Activated T-helper 2 cell treated with anti-CD3 and anti-CD28 coated beads, Interferon-gamma antibody, Interleukin-2, Interleukin-4, amounts not matched to agents 10 μg/mL and 5 μg/mL and 100 μg/mL, durations not matched to agents 14 hours and 24 hours and 36 hours (primary cell): ENCODE results near the gene CDH13. TPM values are rescaled to one million over a fixed set of nuclear protein-coding genes. Genes with fewer than 3 reads are reported as not detected.

Source experiments
- DNase-seq: peaks from one replicate; pipeline ENCODE4 v3.0.0; 2021; ENCODE audit warnings: low spot score
- H3K27ac Mint-ChIP-seq: one replicate; pipeline ENCODE4 v1.8.0; 2021; ENCODE audit warnings: mixed read lengths
- H3K27me3 Mint-ChIP-seq: one replicate; pipeline ENCODE4 v1.8.0; 2021; ENCODE audit warnings: low read depth, mixed read lengths
- H3K36me3 Mint-ChIP-seq: one replicate; pipeline ENCODE4 v1.8.0; 2021; ENCODE audit warnings: low read depth, mixed read lengths
- H3K4me1 Mint-ChIP-seq: one replicate; pipeline ENCODE4 v1.8.0; 2021; ENCODE audit warnings: low read depth, mixed read lengths
- H3K4me3 Mint-ChIP-seq: one replicate; pipeline ENCODE4 v1.8.0; 2021; ENCODE audit warnings: low read depth, mild to moderate bottlenecking, moderate library complexity, mixed read lengths
- H3K9me3 Mint-ChIP-seq: one replicate; pipeline ENCODE4 v1.8.0; 2021; ENCODE audit warnings: mixed read lengths
- intact Hi-C: fragments of 100-400 bp; cut with micrococcal nuclease; formaldehyde crosslinking; loops from one replicate; pipeline ENCODE4 v1.15.1; 2023
- total RNA-seq: library from RNA; stranded (reverse); gene quantifications from 2 replicates; pipeline ENCODE4 v1.2.3, GENCODE V29; 2022

The CDH13 gene
- total RNA-seq, 1 donor from 2014 or later, result not detected

GRCh38 chr16:83699817-83700216 lies 1073.0 kb downstream of the CDH13 start:
- H3K27ac Mint-ChIP-seq, result no peak overlapping the region
- intact Hi-C loops, result no loop called here
- H3K27me3 Mint-ChIP-seq, result no peaks in the 10 kb centered on the region
- no peak for DNase-seq
- no peaks in the 10 kb centered on the region for H3K36me3 Mint-ChIP-seq
- H3K9me3 Mint-ChIP-seq, result no peaks in the 10 kb centered on the region
- no peaks in the 10 kb centered on the region for H3K4me1 Mint-ChIP-seq
- H3K4me3 Mint-ChIP-seq, result no peak overlapping the region

- Mint-ChIP-seq H3K27ac (no peak overlapping the region), H3K27me3 (no peaks in the 10 kb centered on the region), H3K4me3 (no peak overlapping the region), H3K4me1 (no peaks in the 10 kb centered on the region), H3K9me3 (no peaks in the 10 kb centered on the region), H3K36me3 (no peaks in the 10 kb centered on the region)
- intact Hi-C loops, result no loop called here
- no peak for DNase-seq
Measured at GRCh38 chr16:83700918-83701317, 1074.1 kb downstream of the CDH13 start.

DNA sequence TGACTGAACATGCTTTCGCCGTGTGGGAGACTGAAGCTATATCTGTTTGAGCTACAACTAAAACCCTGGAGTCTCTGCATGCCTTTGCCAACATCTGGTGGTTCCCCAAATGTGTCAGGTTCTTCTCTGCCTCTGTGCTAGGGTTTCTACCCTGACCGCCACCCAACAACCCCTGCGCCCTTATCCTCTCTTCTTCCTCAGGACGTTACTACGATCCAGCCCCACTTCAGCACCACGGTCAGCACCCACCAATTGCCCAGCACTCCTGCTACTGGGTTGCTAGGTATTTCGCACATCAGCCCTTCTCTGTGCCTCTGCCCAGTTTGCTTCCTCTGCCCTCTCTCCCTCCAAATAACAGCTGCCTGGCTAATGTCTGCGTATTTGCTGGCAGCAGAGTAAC lies 1074.7 kb downstream of the CDH13 start:
- intact Hi-C loops, result no loop called here
- no peaks in the 10 kb centered on the region for H3K36me3 Mint-ChIP-seq
- no peaks in the 10 kb centered on the region for H3K27me3 Mint-ChIP-seq
- no peak overlapping the region for H3K27ac Mint-ChIP-seq
- no peak overlapping the region for H3K4me3 Mint-ChIP-seq
- DNase-seq, result peak; percentile 11
- H3K4me1 Mint-ChIP-seq, result no peaks in the 10 kb centered on the region
- no peaks in the 10 kb centered on the region for H3K9me3 Mint-ChIP-seq

- intact Hi-C loops, result no loop called here
- H3K27me3 Mint-ChIP-seq, result no peaks in the 10 kb centered on the region
- H3K4me3 Mint-ChIP-seq, result no peak overlapping the region
- no peaks in the 10 kb centered on the region for H3K36me3 Mint-ChIP-seq
- H3K9me3 Mint-ChIP-seq, result peaks cover 11% of the 10 kb centered on the region
- H3K4me1 Mint-ChIP-seq, result peaks cover 2% of the 10 kb centered on the region
- DNase-seq, result no peak
- H3K27ac Mint-ChIP-seq, result no peak overlapping the region
Measured at GRCh38 chr16:83704656-83705055, 1077.9 kb downstream of the CDH13 start.

DNA sequence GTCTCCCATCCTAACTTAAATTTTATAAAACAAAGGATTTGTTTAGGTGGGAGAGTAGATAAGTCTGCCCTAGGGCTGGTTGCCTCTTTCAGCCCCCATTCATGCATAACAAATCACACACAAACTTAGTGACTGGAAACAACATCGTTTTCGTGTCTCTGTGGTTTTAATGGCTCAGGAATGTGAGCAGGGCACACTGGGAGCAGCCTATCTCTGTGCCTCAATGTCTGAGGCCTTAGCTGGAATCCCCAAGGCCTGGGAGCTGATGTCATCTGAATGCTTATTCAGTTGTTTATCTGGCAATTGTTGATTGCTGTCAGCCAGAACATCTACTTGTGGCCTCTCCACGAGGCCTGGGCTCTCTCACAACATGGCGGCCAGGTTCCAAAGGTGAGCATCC lies 1079.1 kb downstream of the CDH13 start:
- DNase-seq, result no peak
- Mint-ChIP-seq H3K4me1 (peaks cover 2% of the 10 kb centered on the region), H3K9me3 (peaks cover 11% of the 10 kb centered on the region), H3K36me3 (no peaks in the 10 kb centered on the region), H3K27ac (no peak overlapping the region), H3K4me3 (no peak overlapping the region), H3K27me3 (no peaks in the 10 kb centered on the region)
- intact Hi-C loops, result no loop called here

DNA sequence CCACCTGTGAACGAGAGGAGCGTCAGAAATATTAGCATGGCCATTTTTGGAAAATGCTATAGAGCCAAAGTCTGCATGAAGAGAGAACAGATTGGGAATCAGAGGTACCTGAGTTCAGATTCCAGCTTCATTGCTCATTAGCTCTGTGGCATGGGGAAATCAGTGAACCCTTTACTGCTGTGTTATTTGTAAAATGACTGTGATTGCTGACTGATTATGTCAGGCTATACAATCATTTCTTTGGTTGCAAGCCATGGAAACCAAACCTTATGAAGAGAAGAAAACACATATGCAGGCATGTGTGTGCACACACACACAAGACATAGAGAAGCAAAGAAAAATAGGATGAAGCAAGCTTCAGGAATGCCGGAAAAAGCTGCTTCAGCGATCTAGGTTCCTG lies 1079.6 kb downstream of the CDH13 start:
- DNase-seq, result no peak
- intact Hi-C loops, result no loop called here
- H3K4me1 Mint-ChIP-seq, result peaks cover 2% of the 10 kb centered on the region

GRCh38 chr16:83711069-83711468 lies 1084.3 kb downstream of the CDH13 start:
- Mint-ChIP-seq H3K9me3 (peaks cover 11% of the 10 kb centered on the region), H3K27ac (no peak overlapping the region), H3K4me1 (peaks cover 18% of the 10 kb centered on the region), H3K4me3 (no peak overlapping the region), H3K27me3 (no peaks in the 10 kb centered on the region), H3K36me3 (no peaks in the 10 kb centered on the region)
- intact Hi-C loops, result no loop called here
- no peak for DNase-seq

More for the DNA sequence above, 1079.6 kb downstream of the CDH13 start:
- H3K27ac Mint-ChIP-seq, result no peak overlapping the region
- no peak overlapping the region for H3K4me3 Mint-ChIP-seq
- peaks cover 11% of the 10 kb centered on the region for H3K9me3 Mint-ChIP-seq
- no peaks in the 10 kb centered on the region for H3K27me3 Mint-ChIP-seq
- no peaks in the 10 kb centered on the region for H3K36me3 Mint-ChIP-seq

DNA sequence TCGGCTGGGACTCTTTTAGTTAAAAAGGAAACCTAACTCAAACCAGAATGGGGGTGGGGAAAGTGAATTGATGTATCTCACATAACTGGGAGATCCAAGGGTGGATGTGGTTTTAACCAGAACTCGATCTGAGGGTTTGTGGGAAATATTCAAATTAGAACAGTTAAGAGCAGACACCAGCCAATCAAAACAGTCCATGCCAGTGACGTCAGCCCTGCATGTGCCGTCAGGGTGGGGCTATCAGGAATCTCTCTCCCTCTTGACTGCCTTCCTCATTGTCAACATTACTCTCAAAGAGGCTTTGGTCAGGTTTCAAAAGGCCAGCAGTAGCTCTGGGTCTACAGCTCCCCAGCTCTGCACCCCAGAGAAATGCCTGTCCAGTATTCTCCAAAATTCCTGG lies 1086.8 kb downstream of the CDH13 start:
- H3K4me1 Mint-ChIP-seq, result peaks cover 16% of the 10 kb centered on the region
- intact Hi-C loops, result no loop called here
- no peaks in the 10 kb centered on the region for H3K36me3 Mint-ChIP-seq

GRCh38 chr16:83714286-83714685 lies 1087.5 kb downstream of the CDH13 start:
- H3K9me3 Mint-ChIP-seq, result no peaks in the 10 kb centered on the region
- intact Hi-C loops, result no loop called here
- DNase-seq, result no peak
- no peaks in the 10 kb centered on the region for H3K27me3 Mint-ChIP-seq
- H3K36me3 Mint-ChIP-seq, result no peaks in the 10 kb centered on the region
- H3K27ac Mint-ChIP-seq, result no peak overlapping the region
- H3K4me3 Mint-ChIP-seq, result no peak overlapping the region
- peaks cover 16% of the 10 kb centered on the region for H3K4me1 Mint-ChIP-seq

More for the DNA sequence above, 1086.8 kb downstream of the CDH13 start:
- H3K27me3 Mint-ChIP-seq, result no peaks in the 10 kb centered on the region
- no peak for DNase-seq
- H3K4me3 Mint-ChIP-seq, result no peak overlapping the region
- H3K9me3 Mint-ChIP-seq, result no peaks in the 10 kb centered on the region
- no peak overlapping the region for H3K27ac Mint-ChIP-seq

- intact Hi-C loops, result no loop called here
- Mint-ChIP-seq H3K27me3 (no peaks in the 10 kb centered on the region), H3K4me3 (no peak overlapping the region), H3K27ac (no peak overlapping the region), H3K9me3 (no peaks in the 10 kb centered on the region), H3K36me3 (no peaks in the 10 kb centered on the region), H3K4me1 (peaks cover 16% of the 10 kb centered on the region)
- no peak for DNase-seq
Measured at GRCh38 chr16:83715217-83715920, 1088.6 kb downstream of the CDH13 start.

DNA sequence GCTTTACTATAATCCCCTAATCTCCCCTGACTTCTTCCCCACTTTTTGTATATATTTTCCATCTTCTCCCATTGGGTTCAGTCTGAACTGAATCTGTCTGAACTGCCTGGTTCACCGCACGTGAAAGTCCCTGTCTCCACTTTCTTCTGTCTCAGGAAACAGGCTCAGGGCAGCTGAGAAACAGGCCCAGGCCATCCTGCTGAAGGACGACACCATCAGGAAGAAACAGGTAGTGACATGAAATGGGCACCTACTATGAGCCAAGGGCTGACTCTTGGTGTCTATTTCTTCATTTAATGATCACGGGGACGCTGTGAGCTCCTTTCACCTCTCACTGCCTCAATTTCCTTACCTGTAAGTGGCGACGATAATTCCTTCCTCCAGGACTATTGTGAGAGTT lies 1090.5 kb downstream of the CDH13 start:
- Mint-ChIP-seq H3K4me3 (no peak overlapping the region), H3K27me3 (no peaks in the 10 kb centered on the region), H3K4me1 (peaks cover 16% of the 10 kb centered on the region), H3K36me3 (no peaks in the 10 kb centered on the region), H3K9me3 (no peaks in the 10 kb centered on the region), H3K27ac (no peak overlapping the region)
- no peak for DNase-seq
- intact Hi-C loops, result no loop called here

GRCh38 chr16:83717814-83718213 lies 1091.0 kb downstream of the CDH13 start:
- DNase-seq, result no peak
- no peaks in the 10 kb centered on the region for H3K9me3 Mint-ChIP-seq

GRCh38 chr16:83720213-83720612 lies 1093.4 kb downstream of the CDH13 start:
- intact Hi-C loops, result no loop called here
- no peak for DNase-seq
- Mint-ChIP-seq H3K4me3 (no peak overlapping the region), H3K27me3 (no peaks in the 10 kb centered on the region), H3K36me3 (no peaks in the 10 kb centered on the region), H3K9me3 (peaks cover 9% of the 10 kb centered on the region), H3K4me1 (peaks cover under 1% of the 10 kb centered on the region), H3K27ac (no peak overlapping the region)

More at GRCh38 chr16:83717814-83718213, 1091.0 kb downstream of the CDH13 start:
- H3K27me3 Mint-ChIP-seq, result no peaks in the 10 kb centered on the region
- peaks cover 13% of the 10 kb centered on the region for H3K4me1 Mint-ChIP-seq
- intact Hi-C loops, result no loop called here
- H3K27ac Mint-ChIP-seq, result no peak overlapping the region
- no peak overlapping the region for H3K4me3 Mint-ChIP-seq
- H3K36me3 Mint-ChIP-seq, result no peaks in the 10 kb centered on the region

- no peak overlapping the region for H3K27ac Mint-ChIP-seq
- no peak for DNase-seq
- H3K4me1 Mint-ChIP-seq, result peaks cover 2% of the 10 kb centered on the region
- H3K27me3 Mint-ChIP-seq, result no peaks in the 10 kb centered on the region
- H3K4me3 Mint-ChIP-seq, result no peak overlapping the region
- intact Hi-C loops, result no loop called here
- H3K9me3 Mint-ChIP-seq, result peaks cover 13% of the 10 kb centered on the region
- no peaks in the 10 kb centered on the region for H3K36me3 Mint-ChIP-seq
Measured at GRCh38 chr16:83720981-83721380, 1094.2 kb downstream of the CDH13 start.
